Measurements from ENCODE around the gene SYNE3. TPM values are rescaled to one million over a fixed set of nuclear protein-coding genes. Genes with fewer than 3 reads are reported as not detected.

SYNE3 gene
- total RNA-seq = 1 to 10 TPM in 5 of 8 experiments, under 1 TPM in 3; 0.49 to 4.6 (median 1.3) TPM

DNA sequence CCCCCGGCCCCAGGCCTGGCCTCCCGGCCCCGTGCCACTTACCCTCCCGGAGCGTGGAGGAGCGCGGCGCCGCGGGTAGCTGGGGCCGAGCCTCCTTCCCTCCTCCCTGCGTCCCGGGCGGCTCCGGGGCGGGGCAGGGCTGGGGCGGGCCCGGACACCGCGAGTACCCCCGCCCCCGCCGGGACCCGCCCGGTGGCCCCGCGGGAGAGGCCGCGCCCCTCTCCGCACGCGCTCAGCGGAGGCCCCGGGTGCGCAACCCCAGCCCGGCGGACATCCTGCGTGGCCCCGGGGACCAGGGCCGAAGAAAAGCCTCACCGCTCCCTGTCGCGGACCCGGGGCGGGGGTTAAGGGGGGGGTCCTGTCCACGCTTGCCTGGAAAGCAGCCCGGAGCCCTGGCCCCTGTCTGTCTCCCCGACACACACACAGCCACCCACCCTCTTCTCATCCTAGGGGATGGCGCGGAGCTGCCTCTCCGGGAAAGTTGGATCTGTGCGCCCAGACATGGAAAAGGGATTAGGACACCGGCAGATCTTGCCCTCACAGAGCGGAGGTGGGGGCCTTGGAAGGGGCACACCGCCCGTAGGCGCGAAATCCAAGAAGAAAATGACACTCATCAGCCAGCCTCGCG, at the start of gene SYNE3:
Gene SYNE3, minus strand, starts transcription at position 97 of the 628 bp plus-strand sequence. CDS start 40,829 bp downstream, outside the sequence.
- 23 to 24% methylated on average over 3 of the region's 60 CpGs; no CpG with 5 or more reads in 8 of the 10 experiments for WGBS, 10 experiments
- in situ Hi-C loops (cut with MboI; ENCODE audit: low pct_unique_long_range_greater_than_20kb in 2 of 9, low sequenced_read_pairs in 9 of 9, unreplicated experiment in 9 of 9) = no loop called here

GRCh38 chr14:95564060-95564459, 47.6 kb upstream of the SYNE3 start:
- 0 to 67% (median 42%) methylated on average over 1 of the region's 4 CpGs; no CpG with 5 or more reads in 6 of the 10 experiments for WGBS, 10 experiments
- H3K4me1 ChIP-seq (replicated peaks in 1 of 2) = peaks cover 3 to 4% of the 10 kb centered on the region in 2 donors
- H3K27ac ChIP-seq = no peak overlapping the region
- ATAC-seq (replicated peaks in 6 of 8) = no peak
- in situ Hi-C loops (cut with MboI; ENCODE audit: low pct_unique_long_range_greater_than_20kb in 2 of 9, low sequenced_read_pairs in 9 of 9, unreplicated experiment in 9 of 9) = loop anchor here in 8 of 9 experiments (10.0 to 25.0 kb wide), 9 partner anchors 123 to 723 kb away; partner anchors contain the start of genes BDKRB1 (in 1 of the 8) and TCL1B (in 1 of the 8)
- H3K4me3 ChIP-seq = no peak overlapping the region

More for the DNA sequence above, at the start of gene SYNE3:
- Histone ChIP-seq H3K27ac (no peak within 1 kb of the TSS), H3K4me3 (peak within 1 kb of the TSS; percentile 33 to 49 (median 42)), H3K4me1 (replicated peaks in 1 of 2) (peaks cover 16 to 24% of the 10 kb centered on the region in 2 donors)
- peak; percentile 66 to 84 (median 80) for ATAC-seq (replicated peaks in 6 of 8)

GRCh38 chr14:95562892-95563685, 46.6 kb upstream of the SYNE3 start:
- H3K4me3 ChIP-seq = no peak overlapping the region
- no peak overlapping the region for H3K27ac ChIP-seq
- ATAC-seq (replicated peaks in 6 of 8) = peak in 3 of 8 experiments; percentile 70 to 79 (median 74)
- WGBS, 10 experiments = 38 to 93% (median 83%) methylated on average over 2 to 12 of the region's 18 CpGs
- no peaks in the 10 kb centered on the region for H3K4me1 ChIP-seq (replicated peaks in 1 of 2)
- in situ Hi-C loops (cut with MboI; ENCODE audit: low pct_unique_long_range_greater_than_20kb in 2 of 9, low sequenced_read_pairs in 9 of 9, unreplicated experiment in 9 of 9) = loop anchor here in 8 of 9 experiments (10.0 to 25.0 kb wide), 9 partner anchors 124 to 724 kb away; partner anchors contain the start of genes BDKRB1 (in 1 of the 8) and TCL1B (in 1 of the 8)

GRCh38 chr14:95561001-95561412, 44.6 kb upstream of the SYNE3 start:
- in situ Hi-C loops (cut with MboI; ENCODE audit: low pct_unique_long_range_greater_than_20kb in 2 of 9, low sequenced_read_pairs in 9 of 9, unreplicated experiment in 9 of 9) = loop anchor here in 8 of 9 experiments (10.0 to 25.0 kb wide), 9 partner anchors 126 to 726 kb away; partner anchors contain the start of genes BDKRB1 (in 1 of the 8) and TCL1B (in 1 of the 8)
- Histone ChIP-seq H3K4me1 (replicated peaks in 1 of 2) (no peaks in the 10 kb centered on the region), H3K4me3 (no peak overlapping the region), H3K27ac (no peak overlapping the region)
- WGBS, 10 experiments = 0 to 65% (median 28%) methylated on average over 2 to 13 of the region's 14 CpGs; no CpG with 5 or more reads in 1 of the 10 experiments
- peak; percentile 89 to 99 (median 99) for ATAC-seq (replicated peaks in 6 of 8)

- Histone ChIP-seq H3K27ac (no peak overlapping the region), H3K4me1 (replicated peaks in 1 of 2) (no peaks in the 10 kb centered on the region), H3K4me3 (no peak overlapping the region)
- ATAC-seq (replicated peaks in 6 of 8) = no peak
- in situ Hi-C loops (cut with MboI; ENCODE audit: low pct_unique_long_range_greater_than_20kb in 2 of 9, low sequenced_read_pairs in 9 of 9, unreplicated experiment in 9 of 9) = loop anchor here in 7 of 9 experiments (10.0 to 25.0 kb wide), 8 partner anchors 128 to 728 kb away; partner anchors contain the start of genes BDKRB1 (in 1 of the 7) and TCL1B (in 1 of the 7)
- WGBS, 10 experiments = 11 to 66% (median 48%) methylated on average over 2 to 6 of the region's 6 CpGs; no CpG with 5 or more reads in 3 of the 10 experiments
These were observed 42.8 kb upstream of the SYNE3 start for GRCh38 chr14:95559203-95559602.

GRCh38 chr14:95557832-95558231, 41.4 kb upstream of the SYNE3 start:
- no peak overlapping the region for H3K27ac ChIP-seq
- ATAC-seq (replicated peaks in 6 of 8) = no peak
- no peak overlapping the region for H3K4me3 ChIP-seq
- in situ Hi-C loops (cut with MboI; ENCODE audit: low pct_unique_long_range_greater_than_20kb in 2 of 9, low sequenced_read_pairs in 9 of 9, unreplicated experiment in 9 of 9) = loop anchor here in 7 of 9 experiments (10.0 to 25.0 kb wide), 8 partner anchors 129 to 729 kb away; partner anchors contain the start of genes BDKRB1 (in 1 of the 7) and TCL1B (in 1 of the 7)
- no peaks in the 10 kb centered on the region for H3K4me1 ChIP-seq (replicated peaks in 1 of 2)
- 0 to 76% (median 43%) methylated on average over 1 to 2 of the region's 2 CpGs; no CpG with 5 or more reads in 1 of the 10 experiments for WGBS, 10 experiments

DNA sequence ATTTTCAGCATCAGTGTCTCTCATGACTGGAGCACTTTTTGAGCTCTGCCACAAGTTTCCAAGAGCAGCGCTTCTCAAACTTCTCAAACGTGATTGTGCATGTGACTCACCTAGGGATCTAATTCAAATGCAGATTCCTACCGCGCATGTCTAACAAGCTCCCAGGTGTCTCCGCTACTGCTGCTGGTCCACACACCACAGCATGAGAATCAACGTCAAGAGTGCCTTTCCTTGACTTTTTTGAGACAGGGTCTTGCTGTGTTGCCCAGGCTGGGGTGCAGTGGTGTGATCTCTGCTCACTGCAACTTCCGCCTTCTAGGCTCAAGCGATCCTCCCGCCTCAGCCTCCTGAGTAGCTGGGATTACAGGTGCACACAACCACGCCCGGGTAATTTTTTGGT, 40.8 kb upstream of the SYNE3 start:
- WGBS, 10 experiments = 67 to 100% (median 84%) methylated on average over 1 to 11 of the region's 11 CpGs; no CpG with 5 or more reads in 5 of the 10 experiments
- Histone ChIP-seq H3K4me1 (replicated peaks in 1 of 2) (no peaks in the 10 kb centered on the region), H3K4me3 (no peak overlapping the region), H3K27ac (no peak overlapping the region)
- ATAC-seq (replicated peaks in 6 of 8) = no peak
- in situ Hi-C loops (cut with MboI; ENCODE audit: low pct_unique_long_range_greater_than_20kb in 2 of 9, low sequenced_read_pairs in 9 of 9, unreplicated experiment in 9 of 9) = loop anchor here in 7 of 9 experiments (10.0 to 25.0 kb wide), 8 partner anchors 130 to 730 kb away; partner anchors contain the start of genes BDKRB1 (in 1 of the 7) and TCL1B (in 1 of the 7)

DNA sequence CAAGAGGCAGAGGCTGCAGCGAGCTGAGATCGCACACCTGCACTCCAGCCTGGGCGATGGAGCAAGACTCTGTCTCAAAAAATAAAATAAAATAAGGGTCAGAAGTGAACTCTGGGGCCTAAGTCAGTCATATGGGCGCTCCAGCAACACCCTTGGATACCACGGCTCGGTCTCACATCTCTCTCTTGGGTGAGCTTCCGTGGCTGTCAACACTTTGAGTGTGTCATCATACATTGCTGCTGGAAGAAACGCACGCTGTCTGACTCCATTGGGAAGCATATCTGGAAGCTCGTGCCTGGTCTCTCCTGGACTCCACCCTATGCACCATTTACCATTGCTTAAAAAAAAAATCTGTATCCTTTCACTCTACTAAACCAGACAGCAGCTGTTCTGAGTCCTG, 38.6 kb upstream of the SYNE3 start:
- no peak for ATAC-seq (replicated peaks in 6 of 8)
- H3K4me3 ChIP-seq = no peak overlapping the region
- in situ Hi-C loops (cut with MboI; ENCODE audit: low pct_unique_long_range_greater_than_20kb in 2 of 9, low sequenced_read_pairs in 9 of 9, unreplicated experiment in 9 of 9) = loop anchor here in 7 of 9 experiments (10.0 to 25.0 kb wide), 8 partner anchors 132 to 732 kb away; partner anchors contain the start of genes BDKRB1 (in 1 of the 7) and TCL1B (in 1 of the 7)
- no peak overlapping the region for H3K27ac ChIP-seq
- no peaks in the 10 kb centered on the region for H3K4me1 ChIP-seq (replicated peaks in 1 of 2)
- 70 to 100% (median 97%) methylated on average over 2 to 9 of the region's 10 CpGs; no CpG with 5 or more reads in 2 of the 10 experiments for WGBS, 10 experiments

DNA sequence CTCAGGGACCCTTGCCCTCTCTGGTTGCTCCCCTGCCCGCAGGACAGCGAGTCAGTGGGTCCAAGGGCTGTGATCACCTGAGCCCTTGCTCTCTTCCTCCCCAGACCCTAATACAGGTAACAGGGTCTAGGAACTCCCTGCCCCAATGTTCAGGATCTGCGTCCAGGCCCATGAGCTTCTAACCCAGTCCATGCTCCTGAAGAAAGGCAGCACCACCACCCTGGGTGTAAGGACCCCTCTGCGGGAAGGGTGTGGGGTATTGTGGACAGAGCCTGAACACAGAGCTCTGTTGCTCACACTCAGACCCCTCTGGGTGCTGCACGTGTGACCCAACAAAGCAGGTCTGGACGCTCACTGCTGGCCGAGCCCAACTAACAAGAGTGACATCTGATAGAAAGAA, 36.7 kb upstream of the SYNE3 start:
- in situ Hi-C loops (cut with MboI; ENCODE audit: low pct_unique_long_range_greater_than_20kb in 2 of 9, low sequenced_read_pairs in 9 of 9, unreplicated experiment in 9 of 9) = loop anchor here in 7 of 9 experiments (10.0 to 25.0 kb wide), 8 partner anchors 134 to 734 kb away; partner anchors contain the start of genes BDKRB1 (in 1 of the 7) and TCL1B (in 1 of the 7)
- ATAC-seq (replicated peaks in 6 of 8) = no peak
- no peak overlapping the region for H3K4me3 ChIP-seq
- WGBS, 10 experiments = 69 to 100% (median 90%) methylated on average over 2 to 7 of the region's 7 CpGs; no CpG with 5 or more reads in 3 of the 10 experiments
- H3K4me1 ChIP-seq (replicated peaks in 1 of 2) = no peaks in the 10 kb centered on the region
- no peak overlapping the region for H3K27ac ChIP-seq

GRCh38 chr14:95551435-95551834, 35.0 kb upstream of the SYNE3 start:
- no peak overlapping the region for H3K27ac ChIP-seq
- WGBS, 10 experiments = 83 to 100% (median 100%) methylated on average over 1 of the region's 1 CpG; no CpG with 5 or more reads in 3 of the 10 experiments
- no peak overlapping the region for H3K4me3 ChIP-seq
- no peaks in the 10 kb centered on the region for H3K4me1 ChIP-seq (replicated peaks in 1 of 2)
- in situ Hi-C loops (cut with MboI; ENCODE audit: low pct_unique_long_range_greater_than_20kb in 2 of 9, low sequenced_read_pairs in 9 of 9, unreplicated experiment in 9 of 9) = loop anchor here in 7 of 9 experiments (10.0 to 25.0 kb wide), 8 partner anchors 136 to 736 kb away; partner anchors contain the start of genes BDKRB1 (in 1 of the 7) and TCL1B (in 1 of the 7)
- no peak for ATAC-seq (replicated peaks in 6 of 8)

GRCh38 chr14:95549656-95550585, 33.5 kb upstream of the SYNE3 start:
- ATAC-seq (replicated peaks in 6 of 8) = no peak
- H3K4me1 ChIP-seq (replicated peaks in 1 of 2) = no peaks in the 10 kb centered on the region
- 20 to 100% (median 88%) methylated on average over 1 to 9 of the region's 16 CpGs; no CpG with 5 or more reads in 2 of the 10 experiments for WGBS, 10 experiments
- no peak overlapping the region for H3K4me3 ChIP-seq
- in situ Hi-C loops (cut with MboI; ENCODE audit: low pct_unique_long_range_greater_than_20kb in 2 of 9, low sequenced_read_pairs in 9 of 9, unreplicated experiment in 9 of 9) = loop anchor here in 7 of 9 experiments (10.0 to 25.0 kb wide), 9 partner anchors 137 to 737 kb away; partner anchors contain the start of genes BDKRB1 (in 1 of the 7) and TCL1B (in 1 of the 7)
- H3K27ac ChIP-seq = no peak overlapping the region
